ENCODE measurements around the gene SH2D2A.

- TF ChIP-seq POLR2A (IDR thresholded peaks at IDR 0.05) = no peak
- no peak for TF ChIP-seq CTCF (IDR thresholded peaks at IDR 0.05)
- no peak for TF ChIP-seq EP300 (IDR thresholded peaks at IDR 0.05)
Measured at GRCh38 chr1:156841295-156841855, 24.7 kb upstream of the SH2D2A start.

Measured in stomach (tissue), 4 donors.